ENCODE data around the gene NKAIN2.

- TF ChIP-seq, protein P1, sequence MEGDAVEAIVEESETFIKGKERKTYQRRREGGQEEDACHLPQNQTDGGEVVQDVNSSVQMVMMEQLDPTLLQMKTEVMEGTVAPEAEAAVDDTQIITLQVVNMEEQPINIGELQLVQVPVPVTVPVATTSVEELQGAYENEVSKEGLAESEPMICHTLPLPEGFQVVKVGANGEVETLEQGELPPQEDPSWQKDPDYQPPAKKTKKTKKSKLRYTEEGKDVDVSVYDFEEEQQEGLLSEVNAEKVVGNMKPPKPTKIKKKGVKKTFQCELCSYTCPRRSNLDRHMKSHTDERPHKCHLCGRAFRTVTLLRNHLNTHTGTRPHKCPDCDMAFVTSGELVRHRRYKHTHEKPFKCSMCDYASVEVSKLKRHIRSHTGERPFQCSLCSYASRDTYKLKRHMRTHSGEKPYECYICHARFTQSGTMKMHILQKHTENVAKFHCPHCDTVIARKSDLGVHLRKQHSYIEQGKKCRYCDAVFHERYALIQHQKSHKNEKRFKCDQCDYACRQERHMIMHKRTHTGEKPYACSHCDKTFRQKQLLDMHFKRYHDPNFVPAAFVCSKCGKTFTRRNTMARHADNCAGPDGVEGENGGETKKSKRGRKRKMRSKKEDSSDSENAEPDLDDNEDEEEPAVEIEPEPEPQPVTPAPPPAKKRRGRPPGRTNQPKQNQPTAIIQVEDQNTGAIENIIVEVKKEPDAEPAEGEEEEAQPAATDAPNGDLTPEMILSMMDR (optimal IDR thresholded peaks at IDR 0.05 in 1 of 3, IDR thresholded peaks at IDR 0.05 in 1 of 3, conservative IDR thresholded peaks at IDR 0.05 in 1 of 3; ENCODE audit: extremely low read depth in 1 of 3, insufficient read depth in 2 of 3, low read length in 3 of 3): no peak
- TF ChIP-seq EZH2 (IDR thresholded peaks at IDR 0.05; ENCODE audit: low read length): no peak
Observed at GRCh38 chr6:124757560-124757959, 953.9 kb downstream of the NKAIN2 start.
